ENCODE data around the gene FER. TPM values are rescaled to one million over a fixed set of nuclear protein-coding genes. Genes with fewer than 3 reads are reported as not detected.

FER gene
- total and polyA plus RNA-seq, 2 experiments from 2014 or later, result 10.6 to 29.4 TPM

GRCh38 chr5:108917596-108917995 lies 169.9 kb downstream of the FER start:
- H3K4me2 ChIP-seq, result no peak overlapping the region
- no peak overlapping the region for H2AFZ ChIP-seq
- H3K9me2 ChIP-seq (replicated peaks; ENCODE audit: insufficient read depth), result no peaks in the 10 kb centered on the region
- no peaks in the 10 kb centered on the region for H3K79me2 ChIP-seq
- no peaks in the 10 kb centered on the region for H4K20me1 ChIP-seq (ENCODE audit: insufficient read depth, poor library complexity, severe bottlenecking)
- no peaks in the 10 kb centered on the region for H3K27me3 ChIP-seq
- no peak overlapping the region for H3K4me3 ChIP-seq
- H3K36me3 ChIP-seq (replicated peaks; ENCODE audit: insufficient read depth, low read depth), result no peaks in the 10 kb centered on the region
- no peaks in the 10 kb centered on the region for H3K4me1 ChIP-seq (ENCODE audit: insufficient read depth)
- TF ChIP-seq CTCF (IDR thresholded peaks at IDR 0.05; ENCODE audit: poor library complexity), result no peak
- no peak for TF ChIP-seq EZH2 (IDR thresholded peaks at IDR 0.05; ENCODE audit: borderline replicate concordance)
- no peak for TF ChIP-seq EZH2phosphoT487 (IDR thresholded peaks at IDR 0.05; ENCODE audit: low read depth, severe bottlenecking, unreplicated experiment)
- DNase-seq (ENCODE audit: low spot score), result peak; percentile 10
- no peaks in the 10 kb centered on the region for H3K9me3 ChIP-seq (ENCODE audit: low read depth)
- no peak overlapping the region for H3K27ac ChIP-seq

GRCh38 chr5:108919591-108920326 lies 172.1 kb downstream of the FER start:
- H3K79me2 ChIP-seq, result no peaks in the 10 kb centered on the region
- H3K4me1 ChIP-seq (ENCODE audit: insufficient read depth), result no peaks in the 10 kb centered on the region
- no peak overlapping the region for H3K27ac ChIP-seq
- H3K4me2 ChIP-seq, result no peak overlapping the region
- DNase-seq (ENCODE audit: low spot score), result no peak
- TF ChIP-seq CTCF (IDR thresholded peaks at IDR 0.05; ENCODE audit: poor library complexity), result peak; percentile 46
- TF ChIP-seq EZH2phosphoT487 (IDR thresholded peaks at IDR 0.05; ENCODE audit: low read depth, severe bottlenecking, unreplicated experiment), result no peak
- no peak for TF ChIP-seq EZH2 (IDR thresholded peaks at IDR 0.05; ENCODE audit: borderline replicate concordance)
- WGBS (ENCODE audit: low lambda C conversion rate, missing lambda C conversion rate), result 56% methylated on average over 2 of the region's 2 CpGs
- H4K20me1 ChIP-seq (ENCODE audit: insufficient read depth, poor library complexity, severe bottlenecking), result no peaks in the 10 kb centered on the region
- no peaks in the 10 kb centered on the region for H3K9me2 ChIP-seq (replicated peaks; ENCODE audit: insufficient read depth)
- H3K36me3 ChIP-seq (replicated peaks; ENCODE audit: insufficient read depth, low read depth), result no peaks in the 10 kb centered on the region
- no peak overlapping the region for H2AFZ ChIP-seq
- no peak overlapping the region for H3K4me3 ChIP-seq
- H3K27me3 ChIP-seq, result no peaks in the 10 kb centered on the region
- H3K9me3 ChIP-seq (ENCODE audit: low read depth), result no peaks in the 10 kb centered on the region

- H3K4me2 ChIP-seq, result peak overlapping the region; percentile 34
- H3K9me3 ChIP-seq (ENCODE audit: low read depth), result no peaks in the 10 kb centered on the region
- no peaks in the 10 kb centered on the region for H4K20me1 ChIP-seq (ENCODE audit: insufficient read depth, poor library complexity, severe bottlenecking)
- H3K79me2 ChIP-seq, result no peaks in the 10 kb centered on the region
- TF ChIP-seq EZH2phosphoT487 (IDR thresholded peaks at IDR 0.05; ENCODE audit: low read depth, severe bottlenecking, unreplicated experiment), result peak; percentile 78
- no peak for TF ChIP-seq EZH2 (IDR thresholded peaks at IDR 0.05; ENCODE audit: borderline replicate concordance)
- TF ChIP-seq CTCF (IDR thresholded peaks at IDR 0.05; ENCODE audit: poor library complexity), result peak; percentile 27
- H3K27me3 ChIP-seq, result no peaks in the 10 kb centered on the region
- peak; percentile 7 for DNase-seq (ENCODE audit: low spot score)
- no peaks in the 10 kb centered on the region for H3K9me2 ChIP-seq (replicated peaks; ENCODE audit: insufficient read depth)
- H3K27ac ChIP-seq, result no peak overlapping the region
- no peaks in the 10 kb centered on the region for H3K36me3 ChIP-seq (replicated peaks; ENCODE audit: insufficient read depth, low read depth)
- no peaks in the 10 kb centered on the region for H3K4me1 ChIP-seq (ENCODE audit: insufficient read depth)
- no peak overlapping the region for H3K4me3 ChIP-seq
- WGBS (ENCODE audit: low lambda C conversion rate, missing lambda C conversion rate), result 88% methylated on average over 3 of the region's 3 CpGs
- H2AFZ ChIP-seq, result no peak overlapping the region
Observed at GRCh38 chr5:108924457-108924961, 176.8 kb downstream of the FER start.
